Activated T-cell treated with anti-CD3 and anti-CD28 coated beads, Interleukin-2, amount 50 U/mL, for 24 hours (primary cell): ENCODE measurements around the gene CASP2.
A peak's percentile ranks its signal among the peaks of the same experiment; 100 is the strongest.

Experiments
- DNase-seq: peaks from one replicate; pipeline ENCODE4 v3.0.0-alpha.2; 2020
- H3K27ac Mint-ChIP-seq: 2 replicates; pipeline ENCODE4 v1.8.0; 2020; ENCODE audit warnings: mild to moderate bottlenecking, mixed read lengths
- H3K27me3 Mint-ChIP-seq: 2 replicates; pipeline ENCODE4 v1.8.0; 2020; ENCODE audit warnings: mixed read lengths
- H3K36me3 Mint-ChIP-seq: 2 replicates; pipeline ENCODE4 v1.8.0; 2020; ENCODE audit warnings: low read depth, mixed read lengths
- H3K4me1 Mint-ChIP-seq: 2 replicates; pipeline ENCODE4 v1.8.0; 2020; ENCODE audit warnings: low read depth, mixed read lengths
- H3K4me3 Mint-ChIP-seq: 2 replicates; pipeline ENCODE4 v1.8.0; 2020; ENCODE audit warnings: mild to moderate bottlenecking, moderate library complexity, mixed read lengths
- H3K9me3 Mint-ChIP-seq: 2 replicates; pipeline ENCODE4 v1.8.0; 2020; ENCODE audit warnings: mixed read lengths

The CASP2 gene

GRCh38 chr7:143322760-143323633 lies 34.8 kb downstream of the CASP2 start:
- DNase-seq, result no peak
- Mint-ChIP-seq H3K36me3 (no peaks in the 10 kb centered on the region), H3K4me1 (peaks cover 7% of the 10 kb centered on the region), H3K4me3 (no peak overlapping the region), H3K27ac (no peak overlapping the region), H3K9me3 (no peaks in the 10 kb centered on the region), H3K27me3 (no peaks in the 10 kb centered on the region)

DNA sequence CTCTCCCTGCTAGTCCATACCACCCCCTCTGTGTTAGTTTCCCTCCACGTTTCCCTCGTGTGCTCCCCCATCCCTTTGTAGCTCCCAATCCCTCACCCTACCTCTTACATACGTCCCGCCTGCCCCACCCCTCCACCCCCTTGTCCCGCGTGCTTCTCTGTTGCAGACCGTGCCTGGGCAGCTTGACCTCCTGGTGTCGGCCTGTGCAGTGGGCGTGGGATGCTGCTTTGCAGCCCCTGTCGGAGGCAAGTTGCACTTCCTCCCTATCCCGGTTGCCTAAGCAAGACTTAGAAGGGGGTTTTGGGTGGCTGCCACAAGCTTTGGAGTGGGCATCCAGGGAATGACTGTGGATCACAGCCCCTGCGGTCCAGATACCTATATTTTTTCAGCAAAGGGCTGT lies 35.5 kb downstream of the CASP2 start:
- no peak for DNase-seq
- H3K9me3 Mint-ChIP-seq, result no peaks in the 10 kb centered on the region
- no peak overlapping the region for H3K27ac Mint-ChIP-seq
- no peak overlapping the region for H3K4me3 Mint-ChIP-seq
- no peaks in the 10 kb centered on the region for H3K27me3 Mint-ChIP-seq
- peaks cover 7% of the 10 kb centered on the region for H3K4me1 Mint-ChIP-seq
- no peaks in the 10 kb centered on the region for H3K36me3 Mint-ChIP-seq

GRCh38 chr7:143325240-143325639 lies 37.1 kb downstream of the CASP2 start:
- H3K36me3 Mint-ChIP-seq, result no peaks in the 10 kb centered on the region
- no peaks in the 10 kb centered on the region for H3K9me3 Mint-ChIP-seq
- DNase-seq, result no peak
- H3K4me3 Mint-ChIP-seq, result no peak overlapping the region
- H3K27ac Mint-ChIP-seq, result no peak overlapping the region
- H3K27me3 Mint-ChIP-seq, result no peaks in the 10 kb centered on the region
- H3K4me1 Mint-ChIP-seq, result peaks cover 7% of the 10 kb centered on the region

GRCh38 chr7:143327903-143328302 lies 39.8 kb downstream of the CASP2 start:
- Mint-ChIP-seq H3K9me3 (no peaks in the 10 kb centered on the region), H3K4me3 (no peak overlapping the region), H3K4me1 (peaks cover 7% of the 10 kb centered on the region), H3K27me3 (no peaks in the 10 kb centered on the region), H3K27ac (no peak overlapping the region), H3K36me3 (no peaks in the 10 kb centered on the region)
- no peak for DNase-seq

GRCh38 chr7:143329471-143330170 lies 41.5 kb downstream of the CASP2 start:
- H3K9me3 Mint-ChIP-seq, result no peaks in the 10 kb centered on the region
- H3K4me3 Mint-ChIP-seq, result no peak overlapping the region

GRCh38 chr7:143331179-143331801 lies 43.1 kb downstream of the CASP2 start:
- Mint-ChIP-seq H3K36me3 (no peaks in the 10 kb centered on the region), H3K9me3 (no peaks in the 10 kb centered on the region), H3K27ac (no peak overlapping the region), H3K27me3 (no peaks in the 10 kb centered on the region), H3K4me3 (no peak overlapping the region), H3K4me1 (no peaks in the 10 kb centered on the region)
- DNase-seq, result no peak

More at GRCh38 chr7:143329471-143330170, 41.5 kb downstream of the CASP2 start:
- Mint-ChIP-seq H3K27me3 (no peaks in the 10 kb centered on the region), H3K4me1 (peaks cover 7% of the 10 kb centered on the region), H3K27ac (no peak overlapping the region), H3K36me3 (no peaks in the 10 kb centered on the region)
- DNase-seq, result no peak

GRCh38 chr7:143334244-143334643 lies 46.1 kb downstream of the CASP2 start:
- Mint-ChIP-seq H3K36me3 (no peaks in the 10 kb centered on the region), H3K9me3 (no peaks in the 10 kb centered on the region), H3K27me3 (peaks cover 5% of the 10 kb centered on the region), H3K4me1 (no peaks in the 10 kb centered on the region), H3K4me3 (no peak overlapping the region), H3K27ac (no peak overlapping the region)
- DNase-seq, result no peak

DNA sequence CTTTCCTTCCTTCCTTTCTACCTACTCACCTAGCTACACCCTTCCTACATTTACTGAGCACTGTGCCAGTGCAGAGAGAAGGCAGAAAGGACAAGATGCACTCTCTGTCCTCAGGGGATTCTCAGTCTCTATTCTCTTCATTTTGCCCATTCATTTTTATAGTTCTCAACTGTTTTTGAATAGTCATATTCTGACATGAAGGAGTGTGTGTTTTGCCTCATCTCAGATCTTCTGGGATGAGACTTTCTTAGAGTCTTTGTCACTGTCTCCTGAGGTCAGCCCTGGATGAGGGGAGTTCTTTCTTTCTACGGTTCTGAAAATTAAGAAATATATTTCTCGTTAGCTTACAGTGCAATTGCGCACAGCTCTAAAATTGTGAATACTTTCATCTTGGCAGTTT lies 49.1 kb downstream of the CASP2 start:
- Mint-ChIP-seq H3K9me3 (no peaks in the 10 kb centered on the region), H3K4me1 (no peaks in the 10 kb centered on the region), H3K36me3 (no peaks in the 10 kb centered on the region), H3K4me3 (no peak overlapping the region), H3K27me3 (peaks cover 5% of the 10 kb centered on the region), H3K27ac (no peak overlapping the region)
- DNase-seq, result no peak

DNA sequence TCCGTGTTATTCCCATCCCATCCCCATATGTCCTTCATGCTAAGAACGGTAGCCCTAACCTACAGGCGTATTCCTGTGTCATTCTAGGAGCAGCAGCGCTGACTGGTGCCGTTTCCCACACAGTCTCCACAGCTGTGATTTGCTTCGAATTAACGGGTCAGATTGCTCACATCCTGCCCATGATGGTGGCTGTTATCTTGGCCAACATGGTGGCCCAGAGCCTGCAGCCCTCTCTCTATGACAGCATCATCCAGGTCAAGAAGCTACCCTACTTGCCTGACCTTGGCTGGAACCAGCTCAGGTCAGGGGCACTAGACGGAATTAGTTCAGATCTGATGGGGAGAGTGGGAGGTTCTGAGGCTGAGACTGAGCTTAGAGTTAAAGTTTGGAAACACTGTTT lies 53.7 kb downstream of the CASP2 start:
- Mint-ChIP-seq H3K27me3 (peaks cover 7% of the 10 kb centered on the region), H3K9me3 (no peaks in the 10 kb centered on the region), H3K4me3 (no peak overlapping the region), H3K27ac (no peak overlapping the region), H3K36me3 (no peaks in the 10 kb centered on the region), H3K4me1 (peaks cover 9% of the 10 kb centered on the region)
- no peak for DNase-seq

GRCh38 chr7:143343596-143343995 lies 55.4 kb downstream of the CASP2 start:
- Mint-ChIP-seq H3K36me3 (no peaks in the 10 kb centered on the region), H3K27ac (no peak overlapping the region), H3K9me3 (no peaks in the 10 kb centered on the region), H3K27me3 (peaks cover 10% of the 10 kb centered on the region), H3K4me1 (peaks cover 9% of the 10 kb centered on the region), H3K4me3 (no peak overlapping the region)
- no peak for DNase-seq

DNA sequence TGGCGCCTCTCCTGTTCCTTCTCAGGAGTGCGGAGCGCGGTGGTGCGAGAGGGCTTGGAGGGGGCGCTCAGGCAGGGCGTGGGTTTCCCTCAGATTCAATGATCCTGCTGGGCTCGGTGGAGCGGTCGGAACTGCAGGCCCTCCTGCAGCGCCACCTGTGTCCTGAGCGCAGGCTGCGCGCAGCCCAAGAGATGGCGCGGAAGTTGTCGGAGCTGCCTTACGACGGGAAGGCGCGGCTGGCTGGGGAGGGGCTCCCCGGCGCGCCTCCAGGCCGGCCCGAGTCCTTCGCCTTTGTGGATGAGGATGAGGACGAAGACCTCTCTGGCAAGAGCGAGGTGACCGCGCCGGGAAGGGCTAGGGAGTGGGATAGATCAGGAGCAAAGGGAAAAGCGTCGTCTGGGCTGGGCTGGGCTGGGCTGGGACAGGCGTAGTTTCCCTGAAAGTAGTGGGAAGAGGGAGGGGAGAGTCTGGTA lies 57.3 kb downstream of the CASP2 start:
- peak; percentile 76 for DNase-seq
- Mint-ChIP-seq H3K27me3 (peaks cover 7% of the 10 kb centered on the region), H3K36me3 (no peaks in the 10 kb centered on the region), H3K9me3 (no peaks in the 10 kb centered on the region), H3K4me3 (peak overlapping the region; percentile 70), H3K27ac (peak overlapping the region; percentile 11), H3K4me1 (peaks cover 9% of the 10 kb centered on the region)

DNA sequence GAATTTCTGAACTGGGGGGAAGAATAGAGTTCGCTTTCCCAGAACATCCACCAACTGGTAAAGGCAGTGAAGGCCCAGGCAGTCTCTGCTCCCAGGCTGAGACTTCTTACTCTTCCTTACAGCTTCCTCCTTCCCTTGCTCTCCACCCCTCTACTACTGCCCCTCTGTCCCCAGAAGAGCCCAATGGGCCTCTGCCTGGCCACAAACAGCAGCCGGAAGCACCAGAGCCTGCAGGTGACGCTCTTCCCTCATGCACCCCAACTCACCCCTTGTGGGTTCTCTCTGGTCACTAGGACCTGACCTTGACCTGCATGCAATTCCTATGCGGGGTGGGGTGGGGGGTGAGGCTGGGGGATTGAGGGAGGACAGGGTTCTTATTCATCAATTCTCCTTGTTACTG lies 57.9 kb downstream of the CASP2 start:
- Mint-ChIP-seq H3K9me3 (no peaks in the 10 kb centered on the region), H3K4me3 (no peak overlapping the region), H3K4me1 (peaks cover 9% of the 10 kb centered on the region), H3K27ac (no peak overlapping the region), H3K27me3 (peaks cover 7% of the 10 kb centered on the region), H3K36me3 (no peaks in the 10 kb centered on the region)
- no peak for DNase-seq

GRCh38 chr7:143347950-143348349 lies 59.8 kb downstream of the CASP2 start:
- H3K27ac Mint-ChIP-seq, result no peak overlapping the region

DNA sequence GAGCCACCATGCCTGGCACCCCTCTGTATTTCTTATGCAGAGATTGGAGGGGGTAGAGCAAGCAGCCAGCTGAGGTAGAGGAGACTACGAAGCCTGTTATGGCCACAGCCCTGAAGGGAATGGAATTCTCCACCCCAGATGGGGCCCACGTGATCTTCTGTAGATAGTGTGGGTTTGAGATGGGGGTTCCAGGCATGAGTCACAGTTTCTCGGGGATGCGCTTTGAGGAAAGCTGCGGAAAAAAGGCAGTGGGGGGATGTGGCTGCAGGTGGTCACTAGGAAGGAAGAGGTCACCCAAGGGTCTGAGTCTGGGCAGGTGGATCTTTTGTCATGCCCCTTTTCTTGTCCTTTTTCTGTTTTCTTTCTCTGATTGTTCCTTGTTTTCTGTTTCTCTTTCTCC lies 62.9 kb downstream of the CASP2 start:
- Mint-ChIP-seq H3K27me3 (peaks cover 7% of the 10 kb centered on the region), H3K36me3 (no peaks in the 10 kb centered on the region), H3K4me3 (no peak overlapping the region), H3K4me1 (no peaks in the 10 kb centered on the region), H3K27ac (no peak overlapping the region), H3K9me3 (no peaks in the 10 kb centered on the region)
- no peak for DNase-seq

More at GRCh38 chr7:143347950-143348349, 59.8 kb downstream of the CASP2 start:
- no peaks in the 10 kb centered on the region for H3K9me3 Mint-ChIP-seq
- peaks cover 7% of the 10 kb centered on the region for H3K27me3 Mint-ChIP-seq
- H3K36me3 Mint-ChIP-seq, result no peaks in the 10 kb centered on the region
- H3K4me3 Mint-ChIP-seq, result no peak overlapping the region
- H3K4me1 Mint-ChIP-seq, result peaks cover 9% of the 10 kb centered on the region
- DNase-seq, result no peak

DNA sequence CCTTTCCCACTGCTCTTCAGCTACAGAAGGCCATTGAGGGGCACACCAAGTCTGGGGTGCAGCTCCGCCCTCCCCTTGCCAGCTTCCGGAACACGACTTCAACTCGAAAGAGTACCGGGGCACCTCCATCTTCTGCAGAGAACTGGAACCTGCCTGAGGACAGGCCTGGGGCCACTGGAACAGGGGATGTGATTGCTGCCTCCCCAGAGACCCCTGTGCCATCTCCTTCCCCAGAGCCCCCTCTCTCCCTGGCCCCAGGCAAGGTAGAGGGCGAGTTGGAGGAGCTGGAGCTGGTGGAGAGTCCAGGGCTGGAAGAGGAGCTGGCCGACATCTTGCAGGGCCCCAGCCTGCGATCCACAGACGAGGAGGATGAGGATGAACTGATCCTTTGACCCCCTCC lies 63.4 kb downstream of the CASP2 start:
- no peaks in the 10 kb centered on the region for H3K9me3 Mint-ChIP-seq
- no peaks in the 10 kb centered on the region for H3K4me1 Mint-ChIP-seq
- H3K27ac Mint-ChIP-seq, result no peak overlapping the region
- DNase-seq, result no peak
- peaks cover 7% of the 10 kb centered on the region for H3K27me3 Mint-ChIP-seq
- H3K36me3 Mint-ChIP-seq, result no peaks in the 10 kb centered on the region
- no peak overlapping the region for H3K4me3 Mint-ChIP-seq
